HG03060 (cell line): ENCODE measurements around the gene ABHD5.
A peak's percentile ranks its signal among the peaks of the same experiment; 100 is the strongest.

Experiments
- ATAC-seq: cut with Tn5 transposase; IDR thresholded peaks from one replicate; pipeline ENCODE4 v1.9.1; 2021; ENCODE audit warnings: low read depth, moderate number of reproducible peaks; ENCODE audit not compliant: unreplicated experiment

Gene ABHD5

DNA sequence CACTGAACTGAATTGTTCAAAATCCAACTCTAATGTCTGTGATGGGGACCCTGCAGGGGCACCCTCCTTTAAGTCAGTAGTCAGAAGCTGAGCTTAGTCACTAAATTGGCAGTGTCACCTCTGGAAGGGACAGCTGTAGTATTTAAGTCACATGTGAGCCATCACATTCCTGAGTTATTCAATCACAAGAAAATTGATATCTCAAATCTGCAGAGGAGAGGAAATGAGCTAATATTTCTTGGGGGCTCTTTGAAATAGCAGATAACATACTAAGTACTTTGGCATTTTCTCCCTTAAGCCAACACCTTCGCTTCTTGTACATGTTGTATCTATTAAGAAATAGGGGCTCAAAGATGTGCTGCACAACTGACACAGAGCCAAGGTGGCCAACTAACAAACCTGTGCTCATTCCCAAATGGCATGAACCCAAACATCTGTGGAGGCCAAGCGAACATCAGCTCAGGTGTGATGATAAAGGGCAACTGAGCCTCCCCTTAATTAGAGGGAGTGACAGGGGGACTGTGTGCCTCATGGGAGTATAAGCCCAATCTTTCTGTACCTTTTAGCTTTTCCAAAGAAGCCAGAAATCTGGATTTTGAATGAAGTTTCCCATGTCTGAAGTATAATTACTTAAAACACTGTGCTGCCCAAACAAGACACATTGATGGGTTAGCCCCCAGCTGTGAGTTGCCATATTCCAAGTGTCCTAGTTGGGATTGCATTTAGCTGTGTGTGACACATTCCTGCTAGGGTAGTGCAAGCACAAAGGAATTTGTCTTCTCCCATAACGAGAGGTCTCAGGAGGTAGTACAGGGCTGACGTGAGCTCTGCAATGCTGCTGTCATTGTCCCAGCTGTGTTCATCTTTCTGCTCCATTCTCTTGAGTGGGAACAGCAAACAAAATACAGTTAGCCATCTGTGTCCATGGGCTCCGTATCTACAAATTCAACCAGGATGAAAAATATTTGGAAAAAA, 63.3 kb downstream of the ABHD5 start:
- ATAC-seq = no peak

DNA sequence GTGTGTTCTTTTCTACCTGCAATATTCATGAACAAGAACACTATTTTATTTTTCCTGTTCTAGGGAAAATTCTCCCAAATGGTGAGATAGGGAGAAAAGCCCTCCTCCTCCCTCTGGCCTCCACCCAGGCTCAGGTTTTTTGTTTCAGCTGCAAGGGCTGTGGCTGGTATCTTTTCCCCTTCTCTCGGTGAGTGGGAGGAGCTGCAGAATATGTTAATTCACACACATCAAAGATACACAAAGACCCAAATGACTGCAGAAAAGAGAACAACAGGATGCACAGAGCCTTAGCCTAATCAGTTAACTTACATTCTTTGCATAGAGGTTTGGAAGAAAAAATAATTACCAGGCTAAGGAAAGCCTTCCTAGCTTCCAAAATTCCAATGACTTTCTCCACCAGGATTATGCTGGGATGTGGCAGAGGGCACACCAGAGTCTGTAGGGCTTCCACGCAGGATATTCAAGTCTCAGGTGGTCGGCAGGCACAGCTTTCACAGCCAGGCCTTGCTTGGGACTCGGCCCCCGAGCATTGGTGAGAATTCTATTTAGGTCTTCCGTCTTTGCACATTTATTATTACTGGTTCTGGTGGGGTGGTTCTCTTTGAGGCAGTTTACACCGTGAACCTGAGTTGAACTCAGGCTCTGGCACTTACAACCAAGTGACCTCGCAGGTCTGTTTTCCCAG, 64.9 kb downstream of the ABHD5 start:
- no peak for ATAC-seq

DNA sequence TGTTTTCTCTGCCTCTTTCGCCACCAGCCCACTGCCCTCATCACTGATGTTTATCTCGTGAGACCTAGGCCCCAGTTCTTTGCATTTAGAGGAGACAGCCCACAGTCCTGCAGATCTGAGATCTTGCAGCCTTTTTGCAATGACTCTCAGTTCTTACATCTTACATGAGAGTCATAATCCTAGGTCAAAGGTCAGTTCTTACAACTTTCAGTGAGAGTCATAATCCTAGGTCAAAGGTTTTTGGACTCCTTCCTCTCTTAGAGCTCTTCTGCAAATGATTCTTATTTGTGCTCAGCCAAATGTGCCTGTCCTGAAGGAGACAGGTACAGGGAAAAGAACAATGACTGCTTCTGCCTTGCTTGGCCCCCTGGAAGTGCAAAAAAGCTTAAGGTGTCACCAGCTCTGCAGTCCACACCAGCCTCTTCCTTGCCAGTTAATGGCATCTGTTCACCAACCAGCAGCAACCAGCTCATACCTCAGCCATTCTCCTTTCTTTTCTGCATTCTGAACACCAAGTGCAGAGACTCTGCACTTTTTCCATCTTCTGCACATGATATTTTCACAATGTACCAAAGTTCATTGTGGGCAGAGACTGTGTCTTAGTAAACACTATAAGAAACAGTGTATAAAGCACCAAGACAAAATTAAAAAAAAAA, 67.1 kb downstream of the ABHD5 start:
- ATAC-seq = no peak

DNA sequence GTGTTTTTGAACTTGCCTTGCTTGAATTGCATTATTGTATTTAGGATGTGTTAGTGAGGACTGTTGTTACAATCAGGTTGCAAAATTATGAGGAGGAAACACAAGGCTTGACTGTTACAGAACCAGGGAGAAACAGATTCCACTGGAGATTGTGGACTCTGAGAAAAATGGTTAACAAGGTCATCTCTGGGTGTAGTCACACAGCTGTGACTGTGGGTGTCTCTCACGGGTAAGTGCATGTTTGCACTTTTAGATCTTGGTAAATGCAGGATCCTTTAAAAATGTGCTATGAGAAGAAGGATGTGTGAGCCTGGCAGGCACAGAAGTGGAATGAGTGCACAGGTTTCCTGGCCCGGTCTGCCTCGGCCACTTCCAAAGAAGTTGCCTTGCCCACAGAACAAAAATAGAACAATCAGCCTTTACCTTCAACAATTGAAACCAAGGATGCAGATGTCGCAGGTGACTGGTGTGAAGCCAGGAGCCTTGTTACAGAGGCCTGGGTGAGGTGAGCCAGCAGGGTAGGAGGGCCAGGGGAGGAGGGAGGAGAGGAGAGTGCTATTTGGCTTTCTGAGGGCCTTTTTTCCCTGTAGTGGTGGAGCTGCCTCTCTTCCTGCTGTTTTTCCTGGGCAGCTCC, 68.0 kb downstream of the ABHD5 start:
- ATAC-seq = no peak

DNA sequence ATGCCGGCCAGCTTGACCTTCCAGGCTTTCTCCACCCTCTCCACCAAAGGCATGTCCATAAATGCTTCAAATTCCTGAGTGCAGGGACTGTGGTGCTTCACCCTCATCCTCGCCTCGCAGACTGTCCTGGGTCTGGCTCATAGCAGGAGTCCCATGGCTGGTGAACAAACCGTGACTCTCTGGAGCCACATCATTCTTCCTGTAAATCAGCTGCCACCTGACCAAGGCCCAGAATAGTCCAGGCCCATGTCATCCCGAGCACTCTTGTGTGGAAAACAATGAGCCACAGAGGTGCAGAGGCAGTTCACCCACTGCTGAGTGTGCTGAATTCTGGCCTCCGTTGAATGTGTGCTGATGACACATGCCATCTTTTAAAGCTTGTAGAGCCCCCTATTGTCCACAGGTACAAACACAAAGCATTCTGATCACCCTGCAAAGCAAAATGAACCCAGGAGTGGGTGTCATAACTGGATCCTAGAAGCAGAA, 68.6 kb downstream of the ABHD5 start:
- ATAC-seq = no peak

DNA sequence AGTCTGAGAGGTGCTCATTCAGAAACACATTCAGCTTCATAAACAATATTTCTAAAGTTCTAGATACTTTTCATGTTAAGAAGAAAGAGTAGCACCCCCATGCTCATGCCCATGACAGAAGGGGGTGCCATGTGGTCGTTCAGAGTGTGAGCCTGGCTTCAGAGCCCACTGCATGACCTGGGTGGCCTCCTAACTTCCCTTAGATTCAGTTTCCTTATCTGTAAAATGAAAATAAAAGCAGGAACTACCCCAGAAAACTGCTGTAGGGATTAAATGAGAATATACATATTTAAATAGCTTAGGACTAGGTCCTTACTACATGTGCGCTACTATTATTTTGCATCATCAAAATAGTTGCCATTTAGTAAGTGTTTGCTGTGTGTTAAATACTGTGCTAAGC, 69.2 kb downstream of the ABHD5 start:
- ATAC-seq = no peak

DNA sequence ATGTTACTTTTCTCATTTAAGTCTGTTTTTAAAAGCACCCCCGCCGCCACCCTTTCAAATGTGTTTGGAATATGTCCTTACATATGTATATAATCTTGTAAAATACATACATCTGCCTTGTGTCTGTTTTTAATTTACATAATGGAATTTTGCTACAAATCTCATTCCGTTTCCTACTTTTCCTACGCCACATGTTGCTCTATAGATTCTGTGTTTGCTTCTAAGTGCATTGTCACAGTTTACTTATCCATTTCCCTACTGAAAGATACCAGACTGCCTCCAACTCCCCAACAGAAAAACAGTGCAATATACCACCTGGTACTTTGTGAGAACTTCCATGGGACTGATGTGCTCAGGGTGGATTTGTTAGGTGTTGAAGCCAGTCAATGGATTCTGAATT, 70.2 kb downstream of the ABHD5 start:
- no peak for ATAC-seq

DNA sequence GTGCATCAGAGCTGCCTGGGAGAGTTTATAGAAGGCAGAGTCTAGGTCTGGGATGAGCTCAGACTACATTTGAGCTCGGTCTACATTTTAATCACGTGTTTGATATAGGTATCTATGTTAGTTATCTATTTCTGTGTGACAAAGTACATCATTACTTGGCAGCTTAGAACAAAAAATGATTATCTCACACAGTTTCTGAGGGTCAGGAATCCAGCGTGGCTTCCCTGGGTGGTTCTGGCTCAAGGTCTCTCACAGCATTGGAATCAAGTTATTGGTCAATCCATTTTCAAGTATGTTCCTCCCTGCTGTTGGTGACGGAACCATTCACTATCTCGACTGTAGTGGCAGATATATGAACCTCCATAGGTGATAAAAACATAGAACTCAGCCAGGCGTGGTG, 71.7 kb downstream of the ABHD5 start:
- ATAC-seq = no peak

DNA sequence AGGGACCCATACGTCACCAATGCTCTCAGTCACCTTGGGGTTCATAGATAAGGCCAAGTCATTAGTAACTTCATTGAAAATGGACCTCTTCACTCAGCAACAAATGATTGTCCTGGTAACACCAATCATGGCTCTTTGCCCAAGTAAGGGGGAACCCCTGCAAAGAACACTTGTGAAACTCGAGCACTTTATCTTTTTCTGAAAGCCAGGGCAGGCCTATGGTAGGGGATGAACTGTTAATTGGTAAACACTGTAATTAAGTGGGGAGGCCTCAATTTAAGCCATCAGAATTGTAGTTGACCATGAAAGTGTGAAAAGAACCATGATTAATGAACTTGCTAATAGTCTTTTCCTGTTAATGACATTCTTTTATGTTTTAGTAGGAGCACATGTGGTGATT, 73.3 kb downstream of the ABHD5 start:
- ATAC-seq = no peak

DNA sequence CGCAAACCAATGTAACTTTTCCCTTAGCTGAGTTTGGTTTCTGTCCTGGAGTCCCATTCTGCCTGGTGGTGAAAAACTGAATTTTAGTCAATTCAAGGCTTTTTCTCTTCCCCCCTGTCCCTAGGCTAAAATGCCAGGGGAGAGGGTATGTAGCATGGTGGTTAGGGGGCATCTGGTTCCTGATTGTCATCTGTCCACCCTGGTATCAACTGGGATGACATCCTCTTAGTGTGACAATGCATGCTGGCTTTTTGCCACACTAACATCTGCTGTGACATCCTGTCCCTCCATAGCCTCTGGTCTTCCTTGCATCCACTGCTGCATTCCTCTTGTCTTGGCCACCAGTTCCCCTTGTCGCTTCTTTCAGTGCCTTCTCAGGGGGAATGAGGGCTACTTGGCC, 73.7 kb downstream of the ABHD5 start:
- no peak for ATAC-seq

DNA sequence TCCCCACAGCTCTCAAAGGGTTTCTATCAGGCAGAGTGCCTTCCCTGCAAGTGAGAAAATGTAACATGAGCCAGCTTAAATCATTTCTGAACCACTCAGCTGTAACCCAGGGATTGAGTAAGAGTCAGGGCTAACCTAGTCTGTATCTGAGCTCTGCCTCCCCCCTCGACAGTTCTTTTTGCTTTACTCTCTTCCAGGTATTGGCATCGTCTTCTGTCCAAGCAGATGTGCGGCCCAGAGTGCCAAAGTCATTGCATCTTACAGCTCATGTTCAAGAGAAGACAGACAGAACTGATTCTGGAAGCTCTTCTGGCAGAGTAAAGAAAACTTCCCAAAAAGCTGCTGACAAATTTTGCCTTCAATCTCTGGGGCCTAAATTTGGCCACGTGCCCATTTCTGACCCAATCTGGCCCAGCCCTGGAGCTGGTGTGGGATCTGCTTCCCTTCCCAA, 74.8 kb downstream of the ABHD5 start:
- no peak for ATAC-seq

DNA sequence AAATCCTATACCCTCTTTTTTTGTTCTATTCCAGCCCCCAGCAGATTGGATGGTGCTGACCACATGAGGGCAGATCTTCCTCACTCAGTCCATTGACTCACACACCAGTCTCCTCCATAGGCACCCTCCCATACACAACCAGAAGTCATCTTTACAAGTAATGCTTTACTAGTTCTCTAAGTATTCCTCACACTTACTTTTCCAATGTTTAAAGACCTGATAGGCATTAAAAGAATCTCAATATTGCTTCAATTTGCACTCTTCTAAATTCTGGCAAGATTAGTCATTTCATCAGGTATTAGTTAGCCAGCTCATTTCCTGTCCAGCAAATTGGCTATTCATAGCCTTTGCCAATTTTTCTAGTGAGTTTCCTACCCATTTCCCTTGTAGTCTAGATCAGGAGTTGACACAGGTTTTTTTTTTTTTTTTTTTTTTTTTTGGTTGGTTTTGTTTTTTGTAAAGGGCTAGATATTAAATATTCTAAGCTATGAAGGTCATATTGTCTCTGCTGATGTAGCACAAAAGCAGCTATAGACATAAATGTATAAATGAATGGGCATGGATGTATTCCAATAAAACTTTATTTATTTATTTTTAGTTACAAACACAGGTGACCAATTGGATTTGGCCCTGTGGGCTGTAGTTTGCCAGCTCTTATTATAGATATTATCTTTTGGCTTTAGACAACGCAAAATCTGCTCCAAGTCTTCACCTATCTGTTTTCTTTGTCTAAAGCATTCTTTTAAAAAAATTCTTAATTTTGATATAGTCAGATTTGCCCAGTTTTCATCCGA, 76.1 kb downstream of the ABHD5 start:
- ATAC-seq = no peak

DNA sequence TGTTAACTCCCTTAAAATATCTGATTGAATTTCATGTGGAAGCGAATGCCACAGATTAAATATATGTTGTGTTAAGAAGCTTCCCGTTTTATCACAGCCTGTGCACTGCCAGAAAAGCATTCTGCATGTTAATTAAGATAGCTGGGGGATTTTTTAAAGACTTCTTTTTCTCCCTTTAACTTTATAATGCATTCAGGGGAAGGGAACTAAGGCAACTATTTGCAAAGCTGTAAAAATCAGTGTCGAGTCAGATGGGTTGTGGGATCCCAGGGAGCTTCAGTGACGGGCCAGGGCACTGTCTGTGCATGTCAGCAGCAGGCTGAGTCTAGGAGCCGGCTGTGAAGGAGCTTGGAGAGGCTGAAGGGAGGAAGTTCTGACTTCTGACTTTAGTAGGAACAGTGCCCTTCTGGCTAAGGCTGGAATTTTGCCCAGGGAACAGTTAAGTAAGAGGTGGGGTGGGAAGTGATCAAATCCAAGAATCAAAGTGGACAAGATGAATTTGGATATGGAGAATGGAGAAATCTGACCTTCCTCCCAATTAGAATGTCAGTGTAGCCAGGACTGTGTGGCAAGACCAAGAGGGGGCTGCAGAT, 77.7 kb downstream of the ABHD5 start:
- no peak for ATAC-seq

DNA sequence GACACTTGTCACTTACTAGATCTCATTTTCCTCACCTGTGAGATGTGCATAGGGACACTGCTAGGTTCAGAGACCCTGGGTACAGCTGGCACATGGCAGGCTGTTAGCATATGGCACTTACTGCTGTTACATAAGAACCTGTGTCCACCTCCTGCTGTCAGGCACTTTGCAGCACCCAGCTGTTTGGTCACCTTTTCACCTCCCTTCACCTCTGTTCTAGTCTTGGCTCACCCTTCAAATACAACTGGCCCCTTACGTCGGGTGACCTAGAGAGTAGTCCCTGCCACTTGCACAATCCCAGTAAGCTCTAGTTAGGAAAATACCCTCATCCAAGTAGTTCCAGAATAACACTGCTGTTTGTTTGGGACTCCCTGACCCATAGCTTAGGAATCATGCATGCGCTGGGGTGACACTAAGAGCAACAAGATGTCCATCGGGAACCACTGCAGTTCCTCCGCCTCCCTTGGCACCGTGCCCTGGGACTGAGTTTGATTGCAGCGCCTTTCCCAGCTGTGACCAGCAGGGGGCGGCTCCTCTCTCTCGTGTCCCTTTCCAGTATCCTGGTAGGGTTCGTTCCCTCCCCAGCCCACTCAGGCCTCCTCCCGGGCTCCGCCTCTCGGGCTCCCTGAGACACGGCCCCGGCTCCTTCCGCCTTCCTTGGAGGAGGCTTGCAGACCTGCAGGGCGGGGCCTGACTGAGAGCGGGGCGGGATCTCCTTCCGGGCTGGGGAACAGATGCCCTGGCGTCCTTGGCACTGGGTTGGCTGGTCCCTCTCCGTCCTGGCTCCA, 78.6 kb downstream of the ABHD5 start:
- peak; percentile 47 for ATAC-seq

DNA sequence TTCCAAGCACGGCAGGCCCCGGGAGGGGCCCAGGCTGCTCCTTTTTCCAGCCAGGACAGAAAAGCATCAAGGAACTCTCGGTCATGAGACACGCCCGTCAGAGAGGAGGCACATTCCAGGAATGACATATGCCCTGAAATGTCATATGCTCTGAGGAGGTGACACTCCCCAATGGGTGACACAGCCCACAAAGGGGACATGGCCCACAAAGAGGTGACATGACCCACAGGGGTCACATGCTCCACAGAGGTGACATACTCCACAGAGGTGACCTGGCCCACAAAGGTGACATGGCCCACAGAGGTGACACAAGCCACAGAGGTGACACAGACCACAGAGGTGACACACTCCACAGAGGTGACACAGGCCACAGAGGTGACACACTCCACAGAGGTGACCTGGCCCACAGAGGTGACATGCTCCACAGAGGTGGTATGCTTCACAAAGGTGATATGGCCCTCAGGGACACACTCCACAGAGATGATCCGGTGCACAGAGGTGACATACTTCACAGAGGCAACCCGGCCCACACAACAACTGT, 79.2 kb downstream of the ABHD5 start:
- ATAC-seq = no peak

DNA sequence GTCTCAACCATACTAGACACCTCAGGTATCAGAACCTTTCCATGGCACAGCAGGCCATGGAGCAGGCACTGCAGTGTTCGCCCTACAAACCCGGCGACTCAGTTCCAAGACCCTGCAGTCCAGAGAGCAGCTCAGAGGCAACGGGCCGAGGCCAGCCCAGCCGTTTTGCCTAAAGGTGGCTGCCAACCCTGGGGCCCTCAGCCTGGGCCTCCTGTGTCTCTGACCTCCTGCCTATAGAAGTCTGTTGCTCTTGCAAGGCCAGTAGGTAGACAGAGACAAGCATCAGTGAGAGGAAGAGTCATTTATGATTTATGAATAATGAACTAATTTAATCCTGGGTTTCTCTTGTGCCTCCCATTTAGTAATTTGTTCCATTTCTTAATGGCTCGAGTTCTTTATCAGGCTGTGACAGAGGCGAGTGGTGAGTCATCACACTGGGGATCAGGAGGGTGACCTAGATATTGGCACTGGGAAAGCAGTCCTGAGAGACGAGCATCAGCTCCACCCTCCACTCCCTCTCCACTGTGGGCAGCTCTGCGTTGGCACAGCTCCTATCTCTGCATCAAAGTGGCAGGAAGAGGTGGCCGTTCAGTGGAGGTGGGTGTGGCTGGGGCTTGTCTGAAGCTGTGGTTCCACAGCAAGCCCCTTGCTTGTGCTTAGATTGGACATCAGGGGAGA, 79.8 kb downstream of the ABHD5 start:
- no peak for ATAC-seq

DNA sequence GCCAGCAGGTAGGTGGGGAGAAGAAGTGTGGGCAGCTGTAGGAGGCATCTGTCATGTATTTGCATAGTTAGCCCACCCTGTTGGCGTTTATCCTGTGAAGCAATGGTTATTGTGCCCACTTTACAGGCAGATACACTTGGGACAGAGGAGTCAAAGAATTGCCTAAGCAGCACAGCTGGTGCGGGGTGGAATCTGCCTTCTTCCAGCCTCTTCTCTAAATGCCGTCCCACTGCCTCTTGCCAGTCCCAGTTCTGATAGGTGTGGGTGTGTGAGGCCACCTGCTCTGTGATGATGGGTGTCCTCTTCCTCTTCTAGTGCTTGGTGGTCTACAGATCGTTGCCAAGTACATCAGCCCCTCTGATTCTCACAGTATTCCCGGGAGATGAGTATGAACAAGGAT, 80.9 kb downstream of the ABHD5 start:
- ATAC-seq = no peak
